HUES48 (cell line): ENCODE data around the gene ANLN.
"Not testable (repeated sequence)": the region's sequence is repeated elsewhere in the genome, so short reads cannot be mapped to it uniquely, and the experiment has no call there.

Experiments used
- H3K27ac ChIP-seq: one replicate; pipeline ENCODE4 v1.7.0; 2013; ENCODE audit warnings: low read depth, low read length, inconsistent platforms
- H3K27me3 ChIP-seq: 2 replicates; pipeline ENCODE4 v1.6.1; 2013; ENCODE audit warnings: mild to moderate bottlenecking, low read length; ENCODE audit not compliant: control insufficient read depth, insufficient read depth
- H3K36me3 ChIP-seq: 2 replicates; pipeline ENCODE4 v1.6.1; 2013; ENCODE audit warnings: low read length; ENCODE audit not compliant: control insufficient read depth, insufficient read depth
- H3K4me1 ChIP-seq: 2 replicates; pipeline ENCODE4 v1.6.1; 2013; ENCODE audit warnings: mild to moderate bottlenecking, low read length; ENCODE audit not compliant: control insufficient read depth, insufficient read depth
- H3K4me3 ChIP-seq: 2 replicates; pipeline ENCODE4 v1.5.1; 2013; ENCODE audit warnings: mild to moderate bottlenecking, low read depth, low read length
- H3K9ac ChIP-seq: 2 replicates; pipeline ENCODE4 v1.6.1; 2013; ENCODE audit warnings: mild to moderate bottlenecking, low read depth, low read length, moderate library complexity
- H3K9me3 ChIP-seq: 2 replicates; pipeline ENCODE4 v1.6.1; 2013; ENCODE audit warnings: low read length; ENCODE audit not compliant: control insufficient read depth, insufficient read depth

Gene ANLN

GRCh38 chr7:36488672-36489071 lies 99.0 kb downstream of the ANLN start:
- not testable (repeated sequence) for H3K27ac ChIP-seq, H3K9me3 ChIP-seq, H3K27me3 ChIP-seq, H3K4me3 ChIP-seq, H3K4me1 ChIP-seq, H3K9ac ChIP-seq, H3K36me3 ChIP-seq

GRCh38 chr7:36490419-36490830 lies 100.8 kb downstream of the ANLN start:
- Histone ChIP-seq H3K36me3 (no peaks in the 10 kb centered on the region), H3K27me3 (no peaks in the 10 kb centered on the region), H3K9ac (no peak overlapping the region), H3K4me1 (no peaks in the 10 kb centered on the region), H3K27ac (no peak overlapping the region), H3K4me3 (no peak overlapping the region), H3K9me3 (no peaks in the 10 kb centered on the region)

GRCh38 chr7:36491317-36491716 lies 101.7 kb downstream of the ANLN start:
- no peaks in the 10 kb centered on the region for H3K4me1 ChIP-seq
- H3K4me3 ChIP-seq = no peak overlapping the region
- H3K27ac ChIP-seq = no peak overlapping the region

GRCh38 chr7:36496576-36496975 lies 106.9 kb downstream of the ANLN start:
- no peaks in the 10 kb centered on the region for H3K9me3 ChIP-seq
- H3K27ac ChIP-seq = no peak overlapping the region
- no peak overlapping the region for H3K4me3 ChIP-seq
- H3K27me3 ChIP-seq = no peaks in the 10 kb centered on the region
- no peaks in the 10 kb centered on the region for H3K36me3 ChIP-seq
- no peaks in the 10 kb centered on the region for H3K4me1 ChIP-seq
- H3K9ac ChIP-seq = no peak overlapping the region

More at GRCh38 chr7:36491317-36491716, 101.7 kb downstream of the ANLN start:
- Histone ChIP-seq H3K9ac (no peak overlapping the region), H3K36me3 (no peaks in the 10 kb centered on the region), H3K27me3 (no peaks in the 10 kb centered on the region), H3K9me3 (no peaks in the 10 kb centered on the region)

GRCh38 chr7:36497176-36497575 lies 107.5 kb downstream of the ANLN start:
- H3K27me3 ChIP-seq, H3K4me1 ChIP-seq, H3K36me3 ChIP-seq, H3K27ac ChIP-seq, H3K9ac ChIP-seq, H3K4me3 ChIP-seq, H3K9me3 ChIP-seq: not testable (repeated sequence)

GRCh38 chr7:36497775-36498174 lies 108.1 kb downstream of the ANLN start:
- H3K9ac ChIP-seq = no peak overlapping the region
- H3K27me3 ChIP-seq = no peaks in the 10 kb centered on the region
- no peaks in the 10 kb centered on the region for H3K36me3 ChIP-seq
- H3K9me3 ChIP-seq = no peaks in the 10 kb centered on the region
- no peaks in the 10 kb centered on the region for H3K4me1 ChIP-seq
- H3K4me3 ChIP-seq = no peak overlapping the region
- no peak overlapping the region for H3K27ac ChIP-seq
